ENCODE results near the gene ACTR3C.
A peak's percentile ranks its signal among the peaks of the same experiment; 100 is the strongest.

ACTR3C gene

GRCh38 chr7:150358988-150359621 is 35.8 kb upstream of the ACTR3C start:
- H3K4me3 ChIP-seq (ENCODE audit: low read depth, low read length), result no peak overlapping the region
- TF ChIP-seq CTCF (IDR thresholded peaks at IDR 0.05; ENCODE audit: borderline replicate concordance, insufficient read depth, low read depth, low read length), result no peak

GRCh38 chr7:150358433-150358832 is 35.1 kb upstream of the ACTR3C start:
- no peak for TF ChIP-seq CTCF (IDR thresholded peaks at IDR 0.05; ENCODE audit: borderline replicate concordance, insufficient read depth, low read depth, low read length)
- H3K4me3 ChIP-seq (ENCODE audit: low read depth, low read length), result no peak overlapping the region

- H3K4me3 ChIP-seq (ENCODE audit: low read depth, low read length), result no peak overlapping the region
- no peak for TF ChIP-seq CTCF (IDR thresholded peaks at IDR 0.05; ENCODE audit: borderline replicate concordance, insufficient read depth, low read depth, low read length)
Measured at GRCh38 chr7:150357771-150358427, 34.6 kb upstream of the ACTR3C start.

- H3K4me3 ChIP-seq (ENCODE audit: low read depth, low read length), result no peak overlapping the region
- TF ChIP-seq CTCF (IDR thresholded peaks at IDR 0.05; ENCODE audit: borderline replicate concordance, insufficient read depth, low read depth, low read length), result no peak
Measured at GRCh38 chr7:150357270-150357669, 33.9 kb upstream of the ACTR3C start.

- H3K4me3 ChIP-seq (ENCODE audit: low read depth, low read length), result no peak overlapping the region
Measured at GRCh38 chr7:150356265-150356897, 33.0 kb upstream of the ACTR3C start.

GRCh38 chr7:150355666-150356059 is 32.3 kb upstream of the ACTR3C start:
- H3K4me3 ChIP-seq (ENCODE audit: low read depth, low read length), result no peak overlapping the region
- no peak for TF ChIP-seq CTCF (IDR thresholded peaks at IDR 0.05; ENCODE audit: borderline replicate concordance, insufficient read depth, low read depth, low read length)

More at GRCh38 chr7:150356265-150356897, 33.0 kb upstream of the ACTR3C start:
- TF ChIP-seq CTCF (IDR thresholded peaks at IDR 0.05; ENCODE audit: borderline replicate concordance, insufficient read depth, low read depth, low read length), result peak; percentile 60; the same call in 1 of the 2 replicates
